Neural cell (in vitro differentiated cells): ENCODE measurements around the gene CACNA2D1. TPM values are rescaled to one million over a fixed set of nuclear protein-coding genes. Genes with fewer than 3 reads are reported as not detected.
A peak's percentile ranks its signal among the peaks of the same experiment; 100 is the strongest.

Experiments used
- H2AFZ ChIP-seq: fragments of 200-600, 300-800 bp; sonication (generic), shearing (Covaris generic); 2 replicates; pipeline ENCODE4 v1.6.0; 2014; ENCODE audit warnings: low read depth, mild to moderate bottlenecking, antibody characterized with exemption, low read length, moderate library complexity
- H3F3A ChIP-seq: fragments of 200-600 bp; shearing (Covaris generic); 2 replicates; pipeline ENCODE4 v1.6.1; 2016; ENCODE audit warnings: mild to moderate bottlenecking, moderate library complexity, mixed read lengths, antibody characterized with exemption, low read length; ENCODE audit not compliant: insufficient read depth, poor library complexity, severe bottlenecking
- H3K27ac ChIP-seq: fragments of 200-600, 300-800 bp; sonication (generic), shearing (Covaris generic); 2 replicates; pipeline ENCODE4 v1.5.1; 2014; ENCODE audit warnings: mild to moderate bottlenecking, low read length, moderate library complexity
- H3K27me3 ChIP-seq: fragments of 300-800, 200-600 bp; sonication (generic), shearing (Covaris generic); 2 replicates; pipeline ENCODE4 v1.6.0; 2014; ENCODE audit warnings: mild to moderate bottlenecking, low read depth, low read length, moderate library complexity; ENCODE audit not compliant: insufficient read depth
- H3K36me3 ChIP-seq: fragments of 300-800, 200-600 bp; sonication (generic), shearing (Covaris generic); 2 replicates; pipeline ENCODE4 v1.5.1; 2014; ENCODE audit warnings: mild to moderate bottlenecking, antibody characterized with exemption, low read length, moderate library complexity; ENCODE audit not compliant: insufficient read depth
- H3K4me2 ChIP-seq: fragments of 300-800, 200-600 bp; sonication (generic), shearing (Covaris generic); 2 replicates; pipeline ENCODE4 v1.6.0; 2014; ENCODE audit warnings: mild to moderate bottlenecking, low read length
- H3K4me3 ChIP-seq: fragments of 300-800, 200-600 bp; sonication (generic), shearing (Covaris generic); 2 replicates; pipeline ENCODE4 v1.5.1; 2014; ENCODE audit warnings: mild to moderate bottlenecking, low read length, moderate library complexity
- H3K79me2 ChIP-seq: fragments of 200-600 bp; shearing (Covaris generic); replicated peaks from 2 replicates; pipeline ENCODE4 v1.6.0; 2014; ENCODE audit warnings: mild to moderate bottlenecking, low read length, moderate library complexity; ENCODE audit not compliant: insufficient read depth
- H3K9ac ChIP-seq: fragments of 300-800, 200-600 bp; sonication (generic), shearing (Covaris generic); 2 replicates; pipeline ENCODE4 v1.6.1; 2016; ENCODE audit warnings: mild to moderate bottlenecking, low read length, mixed read lengths
- H3K9me2 ChIP-seq: fragments of 200-600 bp; shearing (Covaris generic); 2 replicates; pipeline ENCODE4 v1.6.1; 2016; ENCODE audit warnings: mild to moderate bottlenecking, low read length, mixed read lengths; ENCODE audit not compliant: insufficient read depth
- H3K9me3 ChIP-seq: fragments of 200-600, 300-800 bp; sonication (generic), shearing (Covaris generic); 2 replicates; pipeline ENCODE4 v1.6.1; 2016; ENCODE audit warnings: mild to moderate bottlenecking, mixed run types, low read length, moderate library complexity, mixed read lengths
- H4K20me1 ChIP-seq: fragments of 200-600 bp; shearing (Covaris generic); 2 replicates; pipeline ENCODE4 v1.6.1; 2016; ENCODE audit warnings: mild to moderate bottlenecking, mixed run types; ENCODE audit not compliant: insufficient read depth
- EP300 ChIP-seq: fragments of 450-650 bp; conservative IDR thresholded peaks from 2 replicates; pipeline ENCODE4 v1.6.1; 2014; ENCODE audit warnings: antibody characterized with exemption, mild to moderate bottlenecking, moderate library complexity; ENCODE audit not compliant: poor library complexity, severe bottlenecking
- EZH2 ChIP-seq: fragments of 200-600, 300-800 bp; shearing (Covaris generic), sonication (generic); IDR thresholded peaks from 2 replicates; pipeline ENCODE4 v1.6.1; 2014; ENCODE audit warnings: antibody characterized with exemption, low read length, borderline replicate concordance, mild to moderate bottlenecking; ENCODE audit not compliant: insufficient read depth, poor library complexity, severe bottlenecking
- MXI1 ChIP-seq: fragments of 450-650 bp; conservative IDR thresholded peaks from 2 replicates; pipeline ENCODE4 v1.6.1; 2014; ENCODE audit warnings: antibody characterized with exemption, mild to moderate bottlenecking; ENCODE audit not compliant: poor library complexity, severe bottlenecking
- POLR2AphosphoS5 ChIP-seq: IDR thresholded peaks from 2 replicates; pipeline ENCODE4 v1.6.1; 2012
- RAD21 ChIP-seq: fragments of 450-650 bp; conservative IDR thresholded peaks from 2 replicates; pipeline ENCODE4 v1.6.1; 2014; ENCODE audit warnings: antibody characterized with exemption, mild to moderate bottlenecking, moderate library complexity
- SMC3 ChIP-seq: fragments of 450-650 bp; conservative IDR thresholded peaks from 2 replicates; pipeline ENCODE4 v1.6.1; 2014; ENCODE audit warnings: antibody characterized with exemption, mild to moderate bottlenecking, moderate library complexity; ENCODE audit not compliant: poor library complexity
- TAF1 ChIP-seq: IDR thresholded peaks from 2 replicates; pipeline ENCODE4 v1.6.1; 2012; ENCODE audit warnings: low read depth
- polyA plus RNA-seq: library from polyadenylated mRNA; depleted of rRNA; stranded (reverse); fragments of >200 nt; gene quantifications from 2 replicates; pipeline ENCODE4 v1.2.3, GENCODE V29; 2014
- TF ChIP-seq, protein P1 (sequence below): fragments of 450-650 bp; IDR thresholded peaks from 2 replicates; pipeline ENCODE4 v1.5.1; 2014; ENCODE audit warnings: antibody characterized with exemption, mild to moderate bottlenecking, moderate library complexity; ENCODE audit not compliant: poor library complexity, severe bottlenecking
- TF ChIP-seq, protein P2 (sequence below): IDR thresholded peaks from 2 replicates; pipeline ENCODE4 v1.6.1; 2012; ENCODE audit warnings: borderline replicate concordance

Gene CACNA2D1
- polyA plus RNA-seq, 1 donor from 2014 or later, result 7.0 TPM

DNA sequence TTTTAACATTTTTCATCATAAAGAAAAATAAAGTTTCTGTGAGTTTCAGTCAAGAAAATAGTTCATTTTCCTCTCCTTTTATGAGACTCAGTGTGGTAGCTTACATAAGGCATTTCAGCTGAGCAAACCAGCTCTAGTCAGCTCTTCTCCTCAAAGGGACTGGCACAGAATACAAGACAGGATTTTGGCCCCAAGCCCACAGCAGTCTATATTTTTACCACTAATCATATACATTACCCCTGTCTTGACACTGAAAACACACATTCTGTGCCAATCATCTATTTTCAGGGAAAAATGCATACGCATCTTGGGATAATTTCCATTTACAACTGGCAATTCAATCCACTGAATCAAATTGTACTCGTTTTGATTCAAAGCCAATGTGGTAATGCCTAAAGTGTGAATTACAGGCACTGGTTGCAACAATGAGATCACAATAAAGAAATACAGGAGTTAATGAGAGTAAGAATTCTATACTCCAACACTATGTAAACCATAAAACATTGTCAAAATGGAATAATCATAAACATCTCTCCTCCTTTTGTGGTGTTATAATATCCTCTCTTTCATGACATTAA, 186.4 kb downstream of the CACNA2D1 start:
- no peak overlapping the region for H3K4me3 ChIP-seq

DNA sequence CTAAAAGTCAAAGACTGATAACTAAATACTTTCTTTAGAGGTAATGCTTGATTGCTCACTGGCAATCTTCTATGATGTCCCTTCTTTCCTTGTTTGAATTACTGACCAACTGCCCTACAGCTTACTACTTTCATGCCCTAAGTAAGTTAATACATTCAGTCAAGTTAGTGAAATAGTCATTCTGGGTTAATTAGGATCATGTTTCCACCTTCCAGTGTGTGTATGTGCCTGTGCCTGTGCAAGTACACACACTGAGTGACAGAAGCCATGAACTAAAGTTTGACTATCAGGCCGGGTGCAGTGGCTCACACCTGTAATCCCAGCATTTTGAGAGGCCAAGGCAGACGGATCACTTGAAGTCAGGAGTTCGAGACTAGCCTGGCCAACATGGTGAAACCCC, 187.9 kb downstream of the CACNA2D1 start:
- Histone ChIP-seq H3K9me3 (no peaks in the 10 kb centered on the region), H3F3A (no peaks in the 10 kb centered on the region), H3K4me2 (no peak overlapping the region), H3K9ac (no peak overlapping the region), H3K79me2 (no peaks in the 10 kb centered on the region), H3K9me2 (no peaks in the 10 kb centered on the region), H3K36me3 (no peaks in the 10 kb centered on the region), H2AFZ (no peak overlapping the region), H3K27ac (no peak overlapping the region), H3K4me3 (no peak overlapping the region), H4K20me1 (no peaks in the 10 kb centered on the region), H3K27me3 (no peaks in the 10 kb centered on the region)
- TF ChIP-seq, protein P1, sequence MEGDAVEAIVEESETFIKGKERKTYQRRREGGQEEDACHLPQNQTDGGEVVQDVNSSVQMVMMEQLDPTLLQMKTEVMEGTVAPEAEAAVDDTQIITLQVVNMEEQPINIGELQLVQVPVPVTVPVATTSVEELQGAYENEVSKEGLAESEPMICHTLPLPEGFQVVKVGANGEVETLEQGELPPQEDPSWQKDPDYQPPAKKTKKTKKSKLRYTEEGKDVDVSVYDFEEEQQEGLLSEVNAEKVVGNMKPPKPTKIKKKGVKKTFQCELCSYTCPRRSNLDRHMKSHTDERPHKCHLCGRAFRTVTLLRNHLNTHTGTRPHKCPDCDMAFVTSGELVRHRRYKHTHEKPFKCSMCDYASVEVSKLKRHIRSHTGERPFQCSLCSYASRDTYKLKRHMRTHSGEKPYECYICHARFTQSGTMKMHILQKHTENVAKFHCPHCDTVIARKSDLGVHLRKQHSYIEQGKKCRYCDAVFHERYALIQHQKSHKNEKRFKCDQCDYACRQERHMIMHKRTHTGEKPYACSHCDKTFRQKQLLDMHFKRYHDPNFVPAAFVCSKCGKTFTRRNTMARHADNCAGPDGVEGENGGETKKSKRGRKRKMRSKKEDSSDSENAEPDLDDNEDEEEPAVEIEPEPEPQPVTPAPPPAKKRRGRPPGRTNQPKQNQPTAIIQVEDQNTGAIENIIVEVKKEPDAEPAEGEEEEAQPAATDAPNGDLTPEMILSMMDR, result no peak
- TF ChIP-seq POLR2AphosphoS5, result no peak
- no peak for TF ChIP-seq SMC3
- TF ChIP-seq EZH2, result no peak
- TF ChIP-seq, protein P2, sequence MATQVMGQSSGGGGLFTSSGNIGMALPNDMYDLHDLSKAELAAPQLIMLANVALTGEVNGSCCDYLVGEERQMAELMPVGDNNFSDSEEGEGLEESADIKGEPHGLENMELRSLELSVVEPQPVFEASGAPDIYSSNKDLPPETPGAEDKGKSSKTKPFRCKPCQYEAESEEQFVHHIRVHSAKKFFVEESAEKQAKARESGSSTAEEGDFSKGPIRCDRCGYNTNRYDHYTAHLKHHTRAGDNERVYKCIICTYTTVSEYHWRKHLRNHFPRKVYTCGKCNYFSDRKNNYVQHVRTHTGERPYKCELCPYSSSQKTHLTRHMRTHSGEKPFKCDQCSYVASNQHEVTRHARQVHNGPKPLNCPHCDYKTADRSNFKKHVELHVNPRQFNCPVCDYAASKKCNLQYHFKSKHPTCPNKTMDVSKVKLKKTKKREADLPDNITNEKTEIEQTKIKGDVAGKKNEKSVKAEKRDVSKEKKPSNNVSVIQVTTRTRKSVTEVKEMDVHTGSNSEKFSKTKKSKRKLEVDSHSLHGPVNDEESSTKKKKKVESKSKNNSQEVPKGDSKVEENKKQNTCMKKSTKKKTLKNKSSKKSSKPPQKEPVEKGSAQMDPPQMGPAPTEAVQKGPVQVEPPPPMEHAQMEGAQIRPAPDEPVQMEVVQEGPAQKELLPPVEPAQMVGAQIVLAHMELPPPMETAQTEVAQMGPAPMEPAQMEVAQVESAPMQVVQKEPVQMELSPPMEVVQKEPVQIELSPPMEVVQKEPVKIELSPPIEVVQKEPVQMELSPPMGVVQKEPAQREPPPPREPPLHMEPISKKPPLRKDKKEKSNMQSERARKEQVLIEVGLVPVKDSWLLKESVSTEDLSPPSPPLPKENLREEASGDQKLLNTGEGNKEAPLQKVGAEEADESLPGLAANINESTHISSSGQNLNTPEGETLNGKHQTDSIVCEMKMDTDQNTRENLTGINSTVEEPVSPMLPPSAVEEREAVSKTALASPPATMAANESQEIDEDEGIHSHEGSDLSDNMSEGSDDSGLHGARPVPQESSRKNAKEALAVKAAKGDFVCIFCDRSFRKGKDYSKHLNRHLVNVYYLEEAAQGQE, result no peak
- TF ChIP-seq EP300, result no peak
- no peak for TF ChIP-seq TAF1
- no peak for TF ChIP-seq MXI1
- no peak for TF ChIP-seq RAD21

More for the DNA sequence above, 186.4 kb downstream of the CACNA2D1 start:
- Histone ChIP-seq H3K79me2 (no peaks in the 10 kb centered on the region), H4K20me1 (no peaks in the 10 kb centered on the region), H2AFZ (no peak overlapping the region), H3K9me2 (no peaks in the 10 kb centered on the region), H3K9me3 (no peaks in the 10 kb centered on the region), H3K27me3 (no peaks in the 10 kb centered on the region), H3K9ac (no peak overlapping the region), H3K36me3 (no peaks in the 10 kb centered on the region), H3K27ac (peak overlapping the region; percentile 38), H3K4me2 (no peak overlapping the region), H3F3A (no peaks in the 10 kb centered on the region)
- no peak for TF ChIP-seq RAD21
- TF ChIP-seq EZH2, result no peak
